Measurements from ENCODE around the gene SHB.

Gene SHB

GRCh38 chr9:37956904-37957663 is 111.9 kb downstream of the SHB start:
- in situ Hi-C loops (cut with MboI; ENCODE audit: low sequenced_read_pairs) = no loop called here

GRCh38 chr9:37956423-37956820 is 112.6 kb downstream of the SHB start:
- in situ Hi-C loops (cut with MboI; ENCODE audit: low sequenced_read_pairs) = no loop called here

GRCh38 chr9:37955781-37956422 is 113.1 kb downstream of the SHB start:
- in situ Hi-C loops (cut with MboI; ENCODE audit: low sequenced_read_pairs) = no loop called here

GRCh38 chr9:37954581-37954981 is 114.4 kb downstream of the SHB start:
- in situ Hi-C loops (cut with MboI; ENCODE audit: low sequenced_read_pairs) = no loop called here

GRCh38 chr9:37953775-37954437 is 115.1 kb downstream of the SHB start:
- in situ Hi-C loops (cut with MboI; ENCODE audit: low sequenced_read_pairs) = no loop called here

GRCh38 chr9:37953206-37953774 is 115.7 kb downstream of the SHB start:
- in situ Hi-C loops (cut with MboI; ENCODE audit: low sequenced_read_pairs) = no loop called here

GRCh38 chr9:37952731-37953130 is 116.3 kb downstream of the SHB start:
- in situ Hi-C loops (cut with MboI; ENCODE audit: low sequenced_read_pairs) = no loop called here

GRCh38 chr9:37951671-37952449 is 117.2 kb downstream of the SHB start:
- in situ Hi-C loops (cut with MboI; ENCODE audit: low sequenced_read_pairs) = no loop called here

GRCh38 chr9:37950561-37950960 is 118.5 kb downstream of the SHB start:
- in situ Hi-C loops (cut with MboI; ENCODE audit: low sequenced_read_pairs) = no loop called here

- in situ Hi-C loops (cut with MboI; ENCODE audit: low sequenced_read_pairs) = no loop called here
These were observed 119.5 kb downstream of the SHB start for GRCh38 chr9:37949576-37949975.

- in situ Hi-C loops (cut with MboI; ENCODE audit: low sequenced_read_pairs) = no loop called here
These were observed 120.5 kb downstream of the SHB start for GRCh38 chr9:37948417-37948980.

GRCh38 chr9:37947977-37948376 is 121.0 kb downstream of the SHB start:
- in situ Hi-C loops (cut with MboI; ENCODE audit: low sequenced_read_pairs) = no loop called here

GRCh38 chr9:37947471-37947870 is 121.6 kb downstream of the SHB start:
- in situ Hi-C loops (cut with MboI; ENCODE audit: low sequenced_read_pairs) = no loop called here

GRCh38 chr9:37946971-37947370 is 122.1 kb downstream of the SHB start:
- in situ Hi-C loops (cut with MboI; ENCODE audit: low sequenced_read_pairs) = no loop called here

GRCh38 chr9:37946041-37946440 is 123.0 kb downstream of the SHB start:
- in situ Hi-C loops (cut with MboI; ENCODE audit: low sequenced_read_pairs) = no loop called here

- in situ Hi-C loops (cut with MboI; ENCODE audit: low sequenced_read_pairs) = no loop called here
These were observed 124.2 kb downstream of the SHB start for GRCh38 chr9:37944671-37945481.

- in situ Hi-C loops (cut with MboI; ENCODE audit: low sequenced_read_pairs) = no loop called here
These were observed 124.8 kb downstream of the SHB start for GRCh38 chr9:37944266-37944650.

- in situ Hi-C loops (cut with MboI; ENCODE audit: low sequenced_read_pairs) = no loop called here
These were observed 125.4 kb downstream of the SHB start for GRCh38 chr9:37943345-37944265.
